Measurements from ENCODE around the gene SS18.
A peak's percentile ranks its signal among the peaks of the same experiment; 100 is the strongest.
"Not testable (repeated sequence)": the region's sequence is repeated elsewhere in the genome, so short reads cannot be mapped to it uniquely, and the experiment has no call there.

The SS18 gene

GRCh38 chr18:26127786-26128185, 37.4 kb upstream of the SS18 start:
- ChIA-PET CTCF (no interaction called here), POLR2A (no interaction called here)
- TF ChIP-seq SP1 (IDR thresholded peaks at IDR 0.05): no peak
- TF ChIP-seq FOXM1 (IDR thresholded peaks at IDR 0.05; ENCODE audit: borderline replicate concordance): no peak
- no peak for TF ChIP-seq SUZ12 (IDR thresholded peaks at IDR 0.05)
- TF ChIP-seq ELF4 (IDR thresholded peaks at IDR 0.05): no peak
- TF ChIP-seq, protein P1, sequence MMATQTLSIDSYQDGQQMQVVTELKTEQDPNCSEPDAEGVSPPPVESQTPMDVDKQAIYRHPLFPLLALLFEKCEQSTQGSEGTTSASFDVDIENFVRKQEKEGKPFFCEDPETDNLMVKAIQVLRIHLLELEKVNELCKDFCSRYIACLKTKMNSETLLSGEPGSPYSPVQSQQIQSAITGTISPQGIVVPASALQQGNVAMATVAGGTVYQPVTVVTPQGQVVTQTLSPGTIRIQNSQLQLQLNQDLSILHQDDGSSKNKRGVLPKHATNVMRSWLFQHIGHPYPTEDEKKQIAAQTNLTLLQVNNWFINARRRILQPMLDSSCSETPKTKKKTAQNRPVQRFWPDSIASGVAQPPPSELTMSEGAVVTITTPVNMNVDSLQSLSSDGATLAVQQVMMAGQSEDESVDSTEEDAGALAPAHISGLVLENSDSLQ (IDR thresholded peaks at IDR 0.05): no peak
- no peak for TF ChIP-seq NFRKB (IDR thresholded peaks at IDR 0.05)
- TF ChIP-seq ZNF384 (IDR thresholded peaks at IDR 0.05): no peak
- TF ChIP-seq FOXK2 (IDR thresholded peaks at IDR 0.05): no peak
- no peak for TF ChIP-seq LEF1 (IDR thresholded peaks at IDR 0.05; ENCODE audit: borderline replicate concordance)
- no peak for TF ChIP-seq CTBP1 (IDR thresholded peaks at IDR 0.05; ENCODE audit: borderline replicate concordance)
- TF ChIP-seq TARDBP (IDR thresholded peaks at IDR 0.05): no peak
- no peak for TF ChIP-seq BHLHE40 (IDR thresholded peaks at IDR 0.05; ENCODE audit: borderline replicate concordance)
- TF ChIP-seq ARNT (IDR thresholded peaks at IDR 0.05): no peak
- DNase-seq (ENCODE audit: extremely low spot score): no peak

- DNase-seq (ENCODE audit: extremely low spot score); CTCF ChIA-PET; POLR2A ChIA-PET: not testable (repeated sequence)
These were observed 31.6 kb upstream of the SS18 start for GRCh38 chr18:26121994-26122393.

- DNase-seq (ENCODE audit: extremely low spot score): no peak
- POLR2A ChIA-PET: no interaction called here
- TF ChIP-seq LEF1 (IDR thresholded peaks at IDR 0.05; ENCODE audit: borderline replicate concordance) (no peak), TARDBP (IDR thresholded peaks at IDR 0.05) (no peak), FOXA1 (IDR thresholded peaks at IDR 0.05) (no peak), L3MBTL2 (conservative IDR thresholded peaks at IDR 0.05) (no peak), CTBP1 (IDR thresholded peaks at IDR 0.05; ENCODE audit: borderline replicate concordance) (no peak), FOXK2 (IDR thresholded peaks at IDR 0.05) (no peak), ZNF384 (IDR thresholded peaks at IDR 0.05) (no peak), SP1 (IDR thresholded peaks at IDR 0.05) (no peak), HDGF (IDR thresholded peaks at IDR 0.05; ENCODE audit: borderline replicate concordance) (no peak), ELF4 (IDR thresholded peaks at IDR 0.05) (no peak), NFRKB (IDR thresholded peaks at IDR 0.05) (no peak), FOXM1 (IDR thresholded peaks at IDR 0.05; ENCODE audit: borderline replicate concordance) (no peak)
- TF ChIP-seq, protein P1 (IDR thresholded peaks at IDR 0.05): no peak
- CTCF ChIA-PET: no interaction called here
These were observed 31.1 kb upstream of the SS18 start for GRCh38 chr18:26121476-26121875.

DNA sequence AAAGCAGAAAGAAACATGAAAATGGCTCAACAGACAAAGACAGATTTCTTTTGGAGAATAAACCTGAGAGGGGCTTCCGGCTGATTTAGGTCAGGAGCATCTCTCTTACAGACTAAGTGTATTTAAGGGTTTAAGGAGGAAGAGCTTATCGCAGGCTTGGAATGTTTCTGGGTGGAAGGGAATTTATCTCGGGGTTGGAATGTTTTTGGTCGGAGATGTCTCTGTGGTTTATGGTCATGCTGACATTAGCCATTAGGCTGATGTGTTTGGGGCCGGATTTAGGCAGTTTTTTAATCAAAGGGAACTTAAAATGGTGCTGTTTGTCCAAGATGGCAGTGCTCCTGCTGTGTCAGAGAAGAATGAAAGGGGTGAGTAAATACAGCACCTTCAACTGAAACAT, 28.8 kb upstream of the SS18 start:
- CTCF ChIA-PET: no interaction called here
- no peak for DNase-seq (ENCODE audit: extremely low spot score)
- POLR2A ChIA-PET: no interaction called here
- TF ChIP-seq, protein P1 (IDR thresholded peaks at IDR 0.05): no peak
- TF ChIP-seq ZNF384 (IDR thresholded peaks at IDR 0.05): no peak
- TF ChIP-seq FOXM1 (IDR thresholded peaks at IDR 0.05; ENCODE audit: borderline replicate concordance): no peak
- TF ChIP-seq LEF1 (IDR thresholded peaks at IDR 0.05; ENCODE audit: borderline replicate concordance): no peak
- no peak for TF ChIP-seq HDGF (IDR thresholded peaks at IDR 0.05; ENCODE audit: borderline replicate concordance)
- TF ChIP-seq ELF4 (IDR thresholded peaks at IDR 0.05): no peak
- TF ChIP-seq ARNT (IDR thresholded peaks at IDR 0.05): no peak
- no peak for TF ChIP-seq TARDBP (IDR thresholded peaks at IDR 0.05)
- no peak for TF ChIP-seq L3MBTL2 (conservative IDR thresholded peaks at IDR 0.05)
- no peak for TF ChIP-seq CTBP1 (IDR thresholded peaks at IDR 0.05; ENCODE audit: borderline replicate concordance)
- no peak for TF ChIP-seq FOXK2 (IDR thresholded peaks at IDR 0.05)
- no peak for TF ChIP-seq FOXA1 (IDR thresholded peaks at IDR 0.05)
- no peak for TF ChIP-seq SUZ12 (IDR thresholded peaks at IDR 0.05)
- TF ChIP-seq BHLHE40 (IDR thresholded peaks at IDR 0.05; ENCODE audit: borderline replicate concordance): no peak
- no peak for TF ChIP-seq SP1 (IDR thresholded peaks at IDR 0.05)

- POLR2A ChIA-PET: no interaction called here
- no peak for TF ChIP-seq SP1 (IDR thresholded peaks at IDR 0.05)
- TF ChIP-seq LEF1 (IDR thresholded peaks at IDR 0.05; ENCODE audit: borderline replicate concordance): no peak
- TF ChIP-seq L3MBTL2 (conservative IDR thresholded peaks at IDR 0.05): no peak
- TF ChIP-seq ELF4 (IDR thresholded peaks at IDR 0.05): no peak
- TF ChIP-seq ARNT (IDR thresholded peaks at IDR 0.05): no peak
- no peak for TF ChIP-seq CTBP1 (IDR thresholded peaks at IDR 0.05; ENCODE audit: borderline replicate concordance)
- no peak for TF ChIP-seq FOXM1 (IDR thresholded peaks at IDR 0.05; ENCODE audit: borderline replicate concordance)
- TF ChIP-seq, protein P1 (IDR thresholded peaks at IDR 0.05): no peak
- CTCF ChIA-PET: no interaction called here
- DNase-seq (ENCODE audit: extremely low spot score): no peak
These were observed 13.6 kb upstream of the SS18 start for GRCh38 chr18:26104035-26104434.

- CTCF ChIA-PET: interaction anchor here (0.6 to 1.1 kb wide), 2 partner anchors 54 to 69 kb away, joined by 3 read pairs; no protein-coding TSS in a partner anchor
- no peak for TF ChIP-seq FOXA1 (IDR thresholded peaks at IDR 0.05)
- TF ChIP-seq SP1 (IDR thresholded peaks at IDR 0.05): no peak
- no peak for TF ChIP-seq L3MBTL2 (conservative IDR thresholded peaks at IDR 0.05)
- DNase-seq (ENCODE audit: extremely low spot score): peak; percentile 61
- POLR2A ChIA-PET: no interaction called here
These were observed 13.2 kb upstream of the SS18 start for GRCh38 chr18:26103579-26103978.
